Epithelial cell of esophagus (primary cell): ENCODE data around the gene ELK4.

Experiments used
- DNase-seq: peaks from one replicate; pipeline ENCODE4 v3.0.0; 2010; ENCODE audit warnings: low read depth
- H3K4me3 ChIP-seq: 2 replicates; pipeline ENCODE4 v1.5.1; 2011; ENCODE audit warnings: mild to moderate bottlenecking, low read length, control low read depth
- CTCF ChIP-seq: IDR thresholded peaks from 2 replicates; pipeline ENCODE4 v1.5.1; 2011; ENCODE audit warnings: low read depth, mild to moderate bottlenecking, low read length, control low read depth, inconsistent platforms; ENCODE audit not compliant: insufficient read depth; ENCODE audit errors: missing control alignments

ELK4 gene

DNA sequence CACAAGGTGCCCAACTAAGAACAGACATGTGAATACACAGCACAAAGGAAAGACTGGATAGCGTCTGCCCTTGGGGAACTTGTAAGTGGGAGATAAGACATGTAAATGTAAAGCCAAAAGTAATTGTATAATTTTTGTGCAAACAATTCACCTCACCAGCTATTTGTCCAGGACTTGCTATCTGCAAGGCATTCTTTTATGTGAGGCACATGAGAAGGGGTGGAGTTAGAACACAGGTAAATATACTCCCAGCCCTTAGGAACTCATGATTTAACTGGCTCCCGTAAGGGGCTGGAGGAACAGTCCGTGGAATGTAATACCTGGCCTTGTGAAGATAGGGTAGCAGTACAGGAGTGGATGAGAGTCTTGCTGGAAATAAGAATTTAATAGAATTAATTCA lies 66.0 kb downstream of the ELK4 start:
- no peak for DNase-seq
- TF ChIP-seq CTCF, result no peak

DNA sequence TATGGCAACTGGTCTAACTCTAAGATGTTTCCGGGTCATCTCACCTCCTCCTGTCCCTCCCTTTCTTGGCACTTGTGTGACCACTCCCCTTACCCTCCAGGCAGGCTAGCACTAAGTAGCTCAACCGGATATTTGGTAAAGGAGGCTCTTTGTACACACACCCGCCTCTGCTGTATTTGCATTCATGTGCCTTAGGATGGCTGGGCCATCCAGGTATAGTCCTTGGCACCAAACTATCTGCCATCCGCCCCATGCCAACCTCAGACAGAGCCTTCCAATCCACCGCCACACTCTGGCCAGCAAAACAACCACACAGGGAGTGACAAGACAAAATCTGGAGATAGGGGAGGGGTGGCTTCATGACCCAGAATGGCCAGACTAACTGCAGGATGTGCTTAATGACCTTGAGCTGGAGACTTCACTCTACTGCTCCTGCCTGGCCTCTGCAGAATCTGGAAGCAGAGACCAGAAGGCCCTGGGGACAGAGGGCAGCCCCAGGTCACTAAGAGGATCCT lies 67.8 kb downstream of the ELK4 start:
- no peak for TF ChIP-seq CTCF
- no peak overlapping the region for H3K4me3 ChIP-seq
- DNase-seq, result peak; percentile 66

More for the DNA sequence above, 66.0 kb downstream of the ELK4 start:
- H3K4me3 ChIP-seq, result no peak overlapping the region

DNA sequence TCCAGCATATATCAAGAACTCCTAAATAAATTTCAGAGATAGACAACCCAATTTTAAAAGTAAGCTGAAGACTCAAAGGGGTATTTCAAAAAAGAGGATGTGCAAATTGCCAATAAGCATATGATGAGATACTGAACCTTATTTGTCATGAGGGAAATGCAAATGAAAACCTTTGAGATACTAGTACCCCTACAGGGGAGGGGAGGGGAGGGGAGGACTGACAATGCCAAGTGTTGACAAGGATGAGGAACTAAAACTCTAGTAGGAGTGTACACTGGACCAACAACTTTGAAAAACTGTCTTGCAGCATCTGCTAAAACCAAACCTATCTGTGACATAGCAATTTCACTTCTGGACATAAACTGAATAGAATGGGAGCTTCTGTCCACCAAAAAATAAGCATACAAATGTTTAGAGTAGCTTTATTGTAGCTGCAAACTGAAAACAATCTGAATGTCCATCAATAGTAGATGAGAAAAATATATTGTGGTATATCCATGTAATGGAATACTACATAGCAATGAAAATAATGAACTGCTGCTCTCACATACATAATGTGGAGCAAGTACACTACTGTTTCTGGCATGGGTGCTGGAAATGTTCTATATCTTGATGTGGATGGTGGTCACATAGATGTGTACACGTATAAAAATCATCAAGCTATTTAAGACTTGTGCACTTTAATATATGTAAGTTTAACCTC lies 70.2 kb downstream of the ELK4 start:
- no peak overlapping the region for H3K4me3 ChIP-seq
- DNase-seq, result no peak
- TF ChIP-seq CTCF, result no peak
